ENCODE results near the gene ERVW-1.
"Not testable (repeated sequence)": the region's sequence is repeated elsewhere in the genome, so short reads cannot be mapped to it uniquely, and the experiment has no call there.

ERVW-1 gene

DNA sequence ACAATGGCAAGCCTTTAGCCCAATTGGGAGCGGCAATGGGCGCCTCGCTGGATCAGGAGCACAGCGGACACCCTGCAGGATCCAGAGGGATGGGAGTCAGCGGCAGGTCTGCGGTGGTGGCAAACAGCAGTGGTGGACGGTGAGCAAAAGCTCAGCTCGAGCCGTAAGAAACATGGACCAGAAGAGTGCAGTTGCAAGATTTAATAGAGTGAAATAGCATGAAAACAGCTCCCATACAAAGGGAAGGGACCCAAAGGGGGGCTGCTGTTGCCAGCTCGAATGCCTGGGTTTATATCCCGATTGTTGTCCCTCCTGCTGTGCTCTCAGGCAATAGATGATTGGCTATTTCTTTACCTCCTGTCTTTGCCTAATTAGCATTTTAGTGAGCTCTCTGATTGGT lies at the start of gene ERVW-1:
Gene ERVW-1 (minus strand): TSS at position 266 of the 400 bp plus-strand sequence. CDS start 7,565 bp downstream, outside the sequence.
- not testable (repeated sequence) for DNase-seq (ENCODE audit: low read depth in 1 of 2, low spot score in 1 of 2)

DNA sequence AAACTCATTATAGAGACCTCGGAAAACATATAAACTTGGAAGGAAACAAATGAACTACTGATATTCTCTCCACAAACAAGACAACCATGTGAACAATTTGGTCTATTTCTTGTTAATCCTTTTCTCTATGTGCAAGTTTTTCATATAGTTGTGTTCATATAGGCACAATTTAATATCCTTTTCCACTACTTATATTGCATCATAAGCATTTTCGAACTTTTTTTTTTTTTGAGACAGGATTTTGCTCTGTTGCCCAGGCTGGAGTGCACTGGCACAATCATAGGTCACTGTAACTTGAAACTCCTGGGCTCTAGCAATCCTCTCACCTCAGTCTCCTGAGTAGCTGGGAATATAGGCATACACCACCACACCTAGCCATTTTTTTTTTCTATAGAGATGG lies 45.4 kb upstream of the ERVW-1 start:
- no peak for DNase-seq (ENCODE audit: low read depth in 1 of 2, low spot score in 1 of 2)

DNA sequence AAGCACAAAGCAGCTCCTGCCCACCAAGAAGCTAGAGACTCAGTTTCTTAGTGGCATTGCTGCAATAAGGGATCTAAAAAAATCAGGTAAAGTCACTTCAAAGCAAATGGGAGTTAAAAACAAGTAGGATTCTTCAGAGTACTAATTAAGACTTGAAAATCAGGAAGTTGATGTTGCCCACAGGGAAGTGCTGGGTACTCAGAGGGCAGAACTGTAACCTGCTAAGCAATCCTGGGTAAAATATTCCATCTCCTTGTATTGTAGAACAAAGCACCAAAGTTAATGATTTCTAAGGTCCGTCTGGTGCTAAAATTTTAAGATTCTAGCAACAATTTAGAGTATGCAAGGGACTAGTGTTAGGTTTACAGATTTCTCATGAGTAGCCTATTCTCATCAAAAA lies 42.3 kb upstream of the ERVW-1 start:
- no peak for DNase-seq (ENCODE audit: low read depth in 1 of 2, low spot score in 1 of 2)

GRCh38 chr7:92517631-92518030 lies 39.9 kb upstream of the ERVW-1 start:
- no peak for DNase-seq (ENCODE audit: low read depth in 1 of 2, low spot score in 1 of 2)

GRCh38 chr7:92513167-92513902 lies 35.6 kb upstream of the ERVW-1 start:
- no peak for DNase-seq (ENCODE audit: low read depth in 1 of 2, low spot score in 1 of 2)

DNA sequence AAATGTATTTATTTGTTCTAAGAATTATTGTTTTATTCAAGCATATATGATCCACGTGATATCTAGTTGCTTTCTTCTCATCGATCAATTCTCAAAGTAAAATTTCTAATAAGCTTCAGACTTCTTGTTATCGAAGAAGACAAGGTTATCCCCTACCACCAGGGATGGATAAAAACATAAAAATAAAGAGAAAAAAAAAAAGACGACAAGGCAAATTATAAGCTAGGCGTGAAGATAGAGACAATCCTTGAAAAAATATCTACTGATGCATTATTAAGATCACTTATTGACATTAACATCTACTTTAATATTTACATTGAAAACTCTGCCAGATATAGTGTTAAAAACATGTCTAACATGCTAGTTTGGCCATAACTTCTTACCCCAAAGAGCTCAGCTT lies 31.2 kb upstream of the ERVW-1 start:
- DNase-seq (ENCODE audit: low read depth in 1 of 2, low spot score in 1 of 2): no peak

GRCh38 chr7:92506363-92506762 lies 28.6 kb upstream of the ERVW-1 start:
- DNase-seq (ENCODE audit: low read depth in 1 of 2, low spot score in 1 of 2): no peak

GRCh38 chr7:92504563-92504962 lies 26.8 kb upstream of the ERVW-1 start:
- DNase-seq (ENCODE audit: low read depth in 1 of 2, low spot score in 1 of 2): no peak

GRCh38 chr7:92503767-92504166 lies 26.0 kb upstream of the ERVW-1 start:
- DNase-seq (ENCODE audit: low read depth in 1 of 2, low spot score in 1 of 2): no peak

GRCh38 chr7:92498557-92498956 lies 20.8 kb upstream of the ERVW-1 start:
- no peak for DNase-seq (ENCODE audit: low read depth in 1 of 2, low spot score in 1 of 2)

- DNase-seq (ENCODE audit: low read depth in 1 of 2, low spot score in 1 of 2): no peak
Measured at GRCh38 chr7:92496876-92497275, 19.1 kb upstream of the ERVW-1 start.

DNA sequence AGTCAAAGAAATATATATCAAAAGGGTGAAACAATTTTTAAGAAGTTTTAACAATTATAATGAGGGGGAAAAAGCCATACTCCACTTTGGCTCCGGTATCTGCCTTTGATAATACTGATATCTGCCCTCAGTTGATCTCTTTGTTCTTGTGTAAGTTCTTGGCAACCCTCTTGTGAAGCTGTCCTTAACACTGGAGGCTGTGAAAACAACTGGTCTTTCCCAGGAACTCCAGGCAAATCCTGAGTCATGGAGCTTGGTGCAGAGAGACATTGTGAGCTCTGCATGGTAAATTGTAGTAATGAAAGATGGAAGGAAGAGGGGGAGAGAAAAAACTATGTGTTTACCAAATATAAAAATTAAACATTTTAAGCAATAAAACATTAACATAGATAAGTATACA lies 11.9 kb upstream of the ERVW-1 start:
- no peak for DNase-seq (ENCODE audit: low read depth in 1 of 2, low spot score in 1 of 2)

DNA sequence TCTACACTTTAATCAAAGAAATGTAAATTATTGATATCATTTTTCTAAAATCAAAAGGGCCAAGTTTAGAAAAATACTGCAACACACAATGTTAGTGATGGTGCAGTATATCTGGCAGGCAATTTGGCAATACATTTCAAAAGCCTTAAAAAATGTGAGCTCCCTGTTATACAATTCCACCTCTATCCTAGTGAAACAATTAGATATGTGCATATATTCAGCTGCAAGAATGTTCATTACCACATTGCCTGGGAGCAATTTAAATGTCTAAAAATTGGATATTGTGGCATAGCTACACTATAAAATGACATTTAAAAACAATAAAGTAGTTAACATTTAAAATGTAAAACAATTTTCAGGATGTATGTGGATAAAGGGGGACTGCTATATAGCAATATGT lies 10.1 kb upstream of the ERVW-1 start:
- DNase-seq (ENCODE audit: low read depth in 1 of 2, low spot score in 1 of 2): no peak

DNA sequence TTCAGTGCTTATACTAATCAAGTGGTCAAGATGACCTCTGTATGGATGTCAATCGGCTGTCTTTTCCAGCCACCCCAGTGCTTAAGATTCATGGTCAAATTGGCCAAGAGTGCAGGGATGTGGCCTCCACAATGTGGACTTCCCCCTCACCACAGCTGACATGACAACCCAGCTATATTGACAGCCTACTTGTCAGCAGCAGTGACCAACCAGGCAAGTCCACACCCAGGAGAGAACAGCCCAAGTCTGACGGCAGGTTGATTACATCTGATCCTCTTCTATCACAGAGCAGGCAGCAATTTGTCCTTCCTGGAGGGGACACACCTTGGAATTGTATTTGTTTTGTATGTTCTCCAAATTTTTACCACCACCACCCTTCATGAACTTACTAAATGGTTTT lies 8.2 kb upstream of the ERVW-1 start:
- no peak for DNase-seq (ENCODE audit: low read depth in 1 of 2, low spot score in 1 of 2)

- DNase-seq (ENCODE audit: low read depth in 1 of 2, low spot score in 1 of 2): no peak
Measured at GRCh38 chr7:92485267-92485892, 7.6 kb upstream of the ERVW-1 start.

DNA sequence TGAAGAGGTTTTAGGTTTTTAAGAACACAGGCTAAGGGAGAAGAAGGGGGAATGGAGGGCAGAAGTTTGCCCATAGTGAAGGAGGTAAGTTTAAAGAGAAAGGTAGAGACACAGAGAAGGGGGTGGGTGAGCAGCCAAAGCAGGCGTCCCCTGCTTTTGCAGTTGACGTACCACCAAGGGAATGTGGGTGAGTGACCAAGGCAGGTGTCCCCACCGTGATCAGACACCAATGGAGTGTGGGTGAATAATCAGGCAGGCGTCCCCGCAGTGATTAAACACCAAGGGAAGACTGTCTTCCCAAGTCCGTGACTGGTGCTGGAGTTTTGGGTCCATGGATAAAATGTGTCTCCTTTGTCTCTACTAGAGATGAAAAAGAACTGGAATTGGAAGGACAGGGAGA lies 6.5 kb upstream of the ERVW-1 start:
- not testable (repeated sequence) for DNase-seq (ENCODE audit: low read depth in 1 of 2, low spot score in 1 of 2)

GRCh38 chr7:92483624-92484023 lies 5.9 kb upstream of the ERVW-1 start:
- not testable (repeated sequence) for DNase-seq (ENCODE audit: low read depth in 1 of 2, low spot score in 1 of 2)

DNA sequence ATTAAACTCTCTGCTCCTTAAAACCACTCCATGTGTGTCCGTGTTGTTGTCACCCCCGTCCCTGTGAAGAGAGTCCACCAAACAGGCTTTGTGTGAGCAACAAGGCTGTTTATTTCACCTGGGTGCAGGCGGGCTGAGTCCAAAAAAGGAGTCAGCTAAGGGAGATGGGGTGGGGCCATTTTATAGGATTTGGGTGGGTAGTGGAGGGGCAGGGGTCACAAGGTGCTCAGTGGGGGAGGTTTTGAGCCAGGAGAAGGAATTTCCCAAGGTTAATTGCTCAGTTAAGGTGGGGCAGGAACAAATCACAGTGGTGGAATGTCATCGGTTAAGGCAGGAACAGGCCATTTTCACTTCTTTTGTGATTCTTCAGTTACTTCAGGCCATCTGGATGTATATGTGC lies 1.4 kb upstream of the ERVW-1 start:
- DNase-seq (ENCODE audit: low read depth in 1 of 2, low spot score in 1 of 2): not testable (repeated sequence)

- no peak for DNase-seq (ENCODE audit: low read depth in 1 of 2, low spot score in 1 of 2)
Measured at GRCh38 chr7:92478711-92479110, 965 bp upstream of the ERVW-1 start.

GRCh38 chr7:92478095-92478494 lies 349 bp upstream of the ERVW-1 start:
- DNase-seq (ENCODE audit: low read depth in 1 of 2, low spot score in 1 of 2): no peak

- DNase-seq (ENCODE audit: low read depth in 1 of 2, low spot score in 1 of 2): not testable (repeated sequence)
Measured at GRCh38 chr7:92475851-92476590, 1.7 kb downstream of the ERVW-1 start.

- DNase-seq (ENCODE audit: low read depth in 1 of 2, low spot score in 1 of 2): not testable (repeated sequence)
Measured at GRCh38 chr7:92475261-92475770, 2.4 kb downstream of the ERVW-1 start.
